Measurements from ENCODE around the gene MED22.

MED22 gene

DNA sequence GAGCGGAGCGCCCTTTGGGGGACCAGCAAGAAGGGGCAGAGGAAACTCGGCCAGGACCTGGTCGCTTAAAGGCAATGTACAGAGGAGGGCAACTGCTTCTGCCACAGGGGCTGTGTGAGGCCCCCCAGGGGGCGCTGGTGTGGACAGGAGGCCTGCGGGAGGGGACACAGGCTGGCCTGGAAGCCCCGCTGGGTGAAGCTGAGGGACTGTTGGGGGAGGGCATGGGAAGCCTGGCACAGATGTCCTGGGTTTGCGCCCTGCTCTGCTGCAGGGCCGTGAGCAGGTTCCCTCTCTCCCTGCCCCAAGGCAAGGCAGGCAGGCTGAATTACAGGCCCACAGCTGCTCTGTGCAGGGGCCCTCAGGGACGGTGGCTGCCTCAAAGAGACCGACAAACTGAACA, 5.4 kb downstream of the MED22 start:
- TF ChIP-seq, protein P1, sequence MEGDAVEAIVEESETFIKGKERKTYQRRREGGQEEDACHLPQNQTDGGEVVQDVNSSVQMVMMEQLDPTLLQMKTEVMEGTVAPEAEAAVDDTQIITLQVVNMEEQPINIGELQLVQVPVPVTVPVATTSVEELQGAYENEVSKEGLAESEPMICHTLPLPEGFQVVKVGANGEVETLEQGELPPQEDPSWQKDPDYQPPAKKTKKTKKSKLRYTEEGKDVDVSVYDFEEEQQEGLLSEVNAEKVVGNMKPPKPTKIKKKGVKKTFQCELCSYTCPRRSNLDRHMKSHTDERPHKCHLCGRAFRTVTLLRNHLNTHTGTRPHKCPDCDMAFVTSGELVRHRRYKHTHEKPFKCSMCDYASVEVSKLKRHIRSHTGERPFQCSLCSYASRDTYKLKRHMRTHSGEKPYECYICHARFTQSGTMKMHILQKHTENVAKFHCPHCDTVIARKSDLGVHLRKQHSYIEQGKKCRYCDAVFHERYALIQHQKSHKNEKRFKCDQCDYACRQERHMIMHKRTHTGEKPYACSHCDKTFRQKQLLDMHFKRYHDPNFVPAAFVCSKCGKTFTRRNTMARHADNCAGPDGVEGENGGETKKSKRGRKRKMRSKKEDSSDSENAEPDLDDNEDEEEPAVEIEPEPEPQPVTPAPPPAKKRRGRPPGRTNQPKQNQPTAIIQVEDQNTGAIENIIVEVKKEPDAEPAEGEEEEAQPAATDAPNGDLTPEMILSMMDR (IDR thresholded peaks at IDR 0.05), result no peak

DNA sequence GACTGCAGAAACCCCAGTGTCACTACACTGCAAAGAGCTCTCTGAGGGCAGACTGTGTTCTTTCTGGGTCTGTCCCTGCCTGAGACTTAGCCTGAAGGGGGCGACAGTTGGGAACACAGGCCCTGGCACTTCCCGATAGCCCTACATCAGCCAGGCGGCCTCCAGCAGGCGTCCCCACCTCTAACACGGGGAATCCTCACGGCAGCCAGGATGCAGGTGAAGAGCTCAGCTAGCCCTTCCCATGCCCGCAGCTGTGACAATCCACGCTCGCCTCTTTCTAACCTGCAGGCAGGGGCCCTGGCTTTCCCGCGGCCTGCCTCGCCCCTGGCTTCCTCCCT, 5.9 kb downstream of the MED22 start:
- TF ChIP-seq, protein P1 (IDR thresholded peaks at IDR 0.05), result peak; percentile 16; the same call in 1 of the 2 replicates

DNA sequence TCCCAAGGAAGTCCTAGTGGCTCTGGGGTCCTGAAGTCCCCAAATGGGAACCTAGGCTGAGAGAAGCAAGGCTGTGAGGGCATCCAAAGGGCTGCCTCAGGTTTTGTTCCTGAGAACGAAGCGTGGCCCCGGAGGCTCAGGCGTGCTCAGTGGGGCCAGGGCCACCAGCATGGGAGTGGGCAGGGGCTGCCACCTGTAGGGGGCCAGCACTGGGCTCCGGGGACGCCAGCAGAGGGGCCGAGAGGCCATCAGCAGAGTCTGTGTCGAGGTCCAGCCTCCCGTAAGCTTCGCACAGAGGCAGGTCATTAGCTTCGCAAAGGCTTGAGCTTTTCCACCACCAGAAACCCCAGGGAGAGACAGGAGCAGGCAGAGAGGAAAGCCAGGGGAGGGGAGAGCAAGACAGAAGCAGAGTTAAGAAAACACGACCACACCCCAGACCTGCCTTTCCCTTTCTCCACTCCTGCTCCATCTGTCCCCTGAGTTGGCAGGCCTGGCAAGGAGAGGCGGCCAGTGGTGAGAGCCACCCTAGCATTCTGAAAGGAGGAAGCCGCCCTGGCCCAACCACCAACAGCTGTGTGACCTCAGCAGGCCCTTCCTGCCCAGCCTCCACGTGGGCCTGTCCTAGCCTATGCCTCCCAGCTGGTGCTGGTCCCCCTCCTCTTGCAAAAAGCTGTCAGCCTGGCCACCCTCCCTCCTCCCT, 6.4 kb downstream of the MED22 start:
- TF ChIP-seq, protein P1 (IDR thresholded peaks at IDR 0.05), result no peak

DNA sequence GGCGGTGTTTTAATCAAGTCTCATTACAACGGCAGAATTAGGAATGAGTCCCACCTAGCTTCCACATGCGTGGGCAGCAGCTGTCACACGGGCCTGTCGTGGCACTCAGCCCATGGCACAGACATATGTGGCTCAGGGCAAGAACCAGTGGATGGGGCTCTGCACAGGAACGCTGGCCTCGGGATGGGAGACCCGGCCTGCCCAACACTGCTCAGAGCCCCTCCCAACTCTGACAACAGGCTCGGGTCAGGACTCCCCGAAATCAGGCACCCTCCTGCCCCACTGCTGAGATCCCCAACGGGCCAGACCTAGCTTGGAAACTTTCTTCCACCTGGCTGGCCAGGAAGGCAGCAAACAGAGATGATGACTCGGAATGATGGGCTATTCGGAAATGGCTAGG, 7.0 kb downstream of the MED22 start:
- TF ChIP-seq, protein P1 (IDR thresholded peaks at IDR 0.05), result no peak

DNA sequence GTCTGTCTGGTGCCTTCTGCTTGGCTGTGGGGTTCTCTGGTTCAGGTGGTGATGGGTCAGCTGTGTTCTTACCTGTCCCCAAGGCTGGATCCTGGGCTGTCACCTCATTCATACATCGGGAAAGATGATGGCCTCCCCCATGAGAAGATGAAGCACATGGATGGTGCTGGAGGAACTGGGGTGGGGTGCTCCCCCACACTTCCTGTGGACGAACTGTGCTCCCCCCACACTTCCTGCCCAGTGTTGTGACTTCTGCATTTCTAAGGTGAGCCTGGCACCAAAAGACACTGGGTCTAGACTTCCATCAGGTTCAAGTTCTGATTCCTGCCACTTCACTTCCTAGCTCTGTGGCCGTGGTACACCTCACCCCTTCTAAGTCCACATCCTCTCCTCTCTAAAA, 7.7 kb downstream of the MED22 start:
- TF ChIP-seq, protein P1 (IDR thresholded peaks at IDR 0.05), result no peak

DNA sequence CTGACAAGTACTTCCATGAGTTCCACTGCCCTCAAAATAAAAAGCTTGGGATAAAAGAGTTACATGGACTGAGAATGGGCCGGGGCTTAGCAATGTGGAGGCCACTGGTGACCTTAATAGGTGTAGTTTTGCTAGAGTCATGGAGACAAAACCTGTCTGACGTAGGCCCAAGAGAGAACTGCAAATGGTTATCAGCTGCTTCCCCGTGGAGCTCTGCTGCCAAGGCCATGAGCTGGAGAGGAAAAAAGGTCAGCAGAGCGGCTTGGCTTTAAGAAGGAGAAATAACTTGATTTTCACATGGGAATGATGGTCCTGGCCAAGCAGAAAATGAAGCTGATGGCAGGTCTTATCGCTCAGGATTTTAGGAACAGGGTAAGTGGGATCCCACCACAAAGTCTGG, 8.3 kb downstream of the MED22 start:
- TF ChIP-seq, protein P1 (IDR thresholded peaks at IDR 0.05), result no peak

DNA sequence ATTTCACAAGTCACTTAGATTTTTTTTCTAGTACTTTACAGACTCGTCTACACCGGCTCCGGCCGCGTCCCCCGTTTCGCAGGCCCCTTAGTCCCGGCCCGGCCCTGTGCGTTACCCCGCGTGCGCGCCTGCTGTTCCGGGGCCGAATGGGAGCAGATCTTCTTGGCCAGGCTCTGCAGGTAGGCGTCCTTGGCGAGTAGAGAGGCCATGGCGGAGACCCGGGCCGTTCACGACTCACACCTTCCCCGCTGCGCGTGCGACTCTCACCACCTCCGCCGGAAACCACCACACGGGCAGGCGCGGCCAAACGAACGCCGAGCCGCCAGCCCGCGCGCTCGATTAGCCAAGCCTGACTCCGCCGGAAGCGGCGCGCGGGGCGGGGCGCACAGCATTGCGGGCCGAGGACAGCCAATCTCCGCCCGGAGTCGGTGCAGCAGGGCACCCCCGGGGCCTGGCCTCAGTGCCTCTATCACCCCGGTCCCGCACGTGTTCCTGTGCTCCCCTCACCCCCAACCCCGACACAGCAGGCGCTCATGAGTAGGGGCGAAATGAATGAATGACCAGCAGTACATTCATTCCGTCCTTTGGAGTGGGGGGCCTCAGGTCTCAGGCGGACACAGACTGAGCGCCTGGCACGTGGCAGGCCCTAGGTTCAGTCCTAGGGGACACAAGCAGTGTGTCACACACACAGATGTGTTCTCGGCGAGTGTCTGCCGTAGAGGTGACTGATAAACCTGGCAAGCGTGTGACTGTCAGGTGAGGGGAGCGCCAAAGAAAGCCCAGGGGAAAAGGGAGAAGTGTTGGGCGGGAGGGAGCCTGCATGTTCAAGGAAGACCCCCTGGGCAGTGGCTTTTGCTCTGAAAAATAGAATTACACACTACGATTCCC, 11.8 kb downstream of the MED22 start, which contains the start of gene SURF6:
SURF6 (minus strand) TSS at position 265 of the 888 bp plus-strand sequence; CDS start at position 209, 56 bp downstream.
- TF ChIP-seq, protein P1 (IDR thresholded peaks at IDR 0.05), result no peak

All from LNCAP (cell line).